ENCODE data around the gene SCN3B. TPM values are rescaled to one million over a fixed set of nuclear protein-coding genes. Genes with fewer than 3 reads are reported as not detected.
A peak's percentile ranks its signal among the peaks of the same experiment; 100 is the strongest.

SCN3B gene
- total RNA-seq, 2 donors from 2014 or later: 0.05 TPM; not detected in 1

DNA sequence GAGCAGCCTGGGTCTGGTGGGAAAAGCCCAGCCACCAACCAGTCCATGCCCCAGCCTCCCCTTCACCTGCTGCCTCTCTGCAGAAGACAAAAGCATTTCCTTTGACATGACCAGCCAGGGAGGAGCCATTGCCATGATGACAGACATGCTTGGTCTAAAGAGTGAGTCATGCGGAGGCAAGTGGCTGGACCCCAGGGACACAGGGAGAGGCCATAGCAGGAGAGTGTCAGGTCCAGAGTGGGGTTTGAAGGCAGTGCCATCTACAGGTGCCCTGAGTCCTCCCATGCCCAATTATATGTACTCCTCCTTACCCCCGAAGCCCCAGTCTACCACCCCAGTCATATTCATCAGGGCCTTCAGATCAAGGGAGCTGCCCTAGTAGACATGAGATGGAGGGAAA is 67.4 kb downstream of the SCN3B start:
- ATAC-seq (replicated peaks in 1 of 2) (no peak), DNase-seq (no peak)
- no peak overlapping the region for H3K27ac Mint-ChIP-seq
- H3K36me3 Mint-ChIP-seq (ENCODE audit: insufficient read depth in 2 of 2): peaks cover 2 to 4% of the 10 kb centered on the region in 2 donors
- no peaks in the 10 kb centered on the region for H3K9me3 Mint-ChIP-seq
- no peaks in the 10 kb centered on the region for H3K27me3 Mint-ChIP-seq (ENCODE audit: low read depth)
- H3K4me1 Mint-ChIP-seq (ENCODE audit: low read depth): no peaks in the 10 kb centered on the region
- H3K4me3 Mint-ChIP-seq: no peak overlapping the region

DNA sequence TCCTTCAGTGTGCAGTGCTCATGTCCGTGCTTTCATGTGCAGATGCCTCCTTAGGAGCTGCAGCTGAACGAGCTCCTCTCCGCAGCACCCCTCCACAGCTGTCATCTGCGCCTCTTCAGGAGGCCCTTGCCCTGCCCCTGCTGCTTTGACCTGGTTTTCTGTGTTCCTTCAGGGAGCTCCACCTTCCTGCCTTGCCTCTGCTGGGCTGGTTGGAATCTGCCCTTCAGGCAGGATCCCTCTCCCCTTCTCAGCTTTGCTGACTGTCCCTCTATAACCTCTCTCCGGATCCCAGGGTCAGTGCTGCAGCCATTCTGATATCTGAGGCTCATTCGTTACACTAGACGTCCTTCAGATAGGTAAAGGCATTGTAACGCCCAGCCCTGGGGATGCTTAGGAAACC is 67.9 kb downstream of the SCN3B start:
- no peak for DNase-seq
- Mint-ChIP-seq H3K4me3 (no peak overlapping the region), H3K27me3 (ENCODE audit: low read depth) (no peaks in the 10 kb centered on the region), H3K27ac (no peak overlapping the region), H3K9me3 (no peaks in the 10 kb centered on the region), H3K36me3 (ENCODE audit: insufficient read depth in 2 of 2) (peaks cover 4% of the 10 kb centered on the region in 2 donors), H3K4me1 (ENCODE audit: low read depth) (no peaks in the 10 kb centered on the region)
- ATAC-seq (replicated peaks in 1 of 2): no peak

DNA sequence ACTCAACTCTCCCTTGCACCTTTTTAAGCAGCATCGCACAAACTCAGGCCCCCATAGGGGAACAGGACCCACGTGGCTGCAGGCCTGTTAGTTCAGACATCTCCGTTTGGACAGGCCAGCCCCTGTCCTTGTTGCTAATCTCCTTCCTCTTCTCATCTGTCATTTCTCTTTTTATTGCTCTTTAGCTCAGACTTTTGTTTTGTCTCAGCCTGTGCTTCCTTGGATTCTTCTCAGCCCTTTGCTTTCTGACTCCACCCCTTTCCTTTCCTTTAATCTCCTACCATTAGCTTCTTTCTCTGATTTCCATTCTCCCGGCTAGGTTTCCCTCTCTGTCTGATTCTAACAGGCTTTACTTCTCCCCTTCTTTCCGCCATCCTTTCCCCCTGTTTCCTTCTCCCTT is 68.7 kb downstream of the SCN3B start:
- Mint-ChIP-seq H3K27ac (no peak overlapping the region), H3K36me3 (ENCODE audit: insufficient read depth in 2 of 2) (peaks cover 4 to 5% of the 10 kb centered on the region in 2 donors), H3K9me3 (no peaks in the 10 kb centered on the region), H3K27me3 (ENCODE audit: low read depth) (no peaks in the 10 kb centered on the region), H3K4me3 (no peak overlapping the region), H3K4me1 (ENCODE audit: low read depth) (peaks cover 4% of the 10 kb centered on the region)
- ATAC-seq (replicated peaks in 1 of 2): no peak
- DNase-seq: no peak

- ATAC-seq (replicated peaks in 1 of 2) (no peak), DNase-seq (no peak)
- Mint-ChIP-seq H3K27ac (no peak overlapping the region), H3K4me1 (ENCODE audit: low read depth) (peaks cover 9% of the 10 kb centered on the region), H3K4me3 (no peak overlapping the region), H3K36me3 (ENCODE audit: insufficient read depth in 2 of 2) (peaks cover 4 to 5% of the 10 kb centered on the region in 2 donors), H3K27me3 (ENCODE audit: low read depth) (no peaks in the 10 kb centered on the region), H3K9me3 (no peaks in the 10 kb centered on the region)
Measured at GRCh38 chr11:123585206-123585605, 69.2 kb downstream of the SCN3B start.

GRCh38 chr11:123584737-123585136 is 69.7 kb downstream of the SCN3B start:
- no peak overlapping the region for H3K4me3 Mint-ChIP-seq
- peaks cover 9% of the 10 kb centered on the region for H3K4me1 Mint-ChIP-seq (ENCODE audit: low read depth)
- no peak overlapping the region for H3K27ac Mint-ChIP-seq
- H3K9me3 Mint-ChIP-seq: no peaks in the 10 kb centered on the region
- H3K27me3 Mint-ChIP-seq (ENCODE audit: low read depth): no peaks in the 10 kb centered on the region
- no peak for ATAC-seq (replicated peaks in 1 of 2)
- peaks cover 4 to 5% of the 10 kb centered on the region in 2 donors for H3K36me3 Mint-ChIP-seq (ENCODE audit: insufficient read depth in 2 of 2)
- no peak for DNase-seq

- no peak for DNase-seq
- peaks cover 4 to 5% of the 10 kb centered on the region in 2 donors for H3K36me3 Mint-ChIP-seq (ENCODE audit: insufficient read depth in 2 of 2)
- no peak for ATAC-seq (replicated peaks in 1 of 2)
- H3K27me3 Mint-ChIP-seq (ENCODE audit: low read depth): no peaks in the 10 kb centered on the region
- H3K4me3 Mint-ChIP-seq: no peak overlapping the region
- no peaks in the 10 kb centered on the region for H3K9me3 Mint-ChIP-seq
- H3K4me1 Mint-ChIP-seq (ENCODE audit: low read depth): peaks cover 9% of the 10 kb centered on the region
- no peak overlapping the region for H3K27ac Mint-ChIP-seq
Measured at GRCh38 chr11:123584186-123584585, 70.2 kb downstream of the SCN3B start.

GRCh38 chr11:123582992-123583504 is 71.4 kb downstream of the SCN3B start:
- DNase-seq: no peak
- Mint-ChIP-seq H3K27ac (no peak overlapping the region), H3K9me3 (no peaks in the 10 kb centered on the region), H3K27me3 (ENCODE audit: low read depth) (no peaks in the 10 kb centered on the region), H3K36me3 (ENCODE audit: insufficient read depth in 2 of 2) (peaks cover 4 to 5% of the 10 kb centered on the region in 2 donors), H3K4me1 (ENCODE audit: low read depth) (peaks cover 9% of the 10 kb centered on the region), H3K4me3 (no peak overlapping the region)
- no peak for ATAC-seq (replicated peaks in 1 of 2)

GRCh38 chr11:123581651-123582399 is 72.6 kb downstream of the SCN3B start:
- no peak for ATAC-seq (replicated peaks in 1 of 2)
- no peak overlapping the region for H3K27ac Mint-ChIP-seq

GRCh38 chr11:123580557-123581275 is 73.7 kb downstream of the SCN3B start:
- ATAC-seq (replicated peaks in 1 of 2): peak; percentile 78 to 80
- peaks cover 7% of the 10 kb centered on the region for H3K27me3 Mint-ChIP-seq (ENCODE audit: low read depth)
- H3K9me3 Mint-ChIP-seq: no peaks in the 10 kb centered on the region
- H3K4me1 Mint-ChIP-seq (ENCODE audit: low read depth): peaks cover 21% of the 10 kb centered on the region
- H3K4me3 Mint-ChIP-seq: peak overlapping the region in 1 of 2 donors; percentile 4
- DNase-seq: peak; percentile 76
- H3K36me3 Mint-ChIP-seq (ENCODE audit: insufficient read depth in 2 of 2): peaks cover 3 to 4% of the 10 kb centered on the region in 2 donors
- H3K27ac Mint-ChIP-seq: peak overlapping the region; percentile 24

More at GRCh38 chr11:123581651-123582399, 72.6 kb downstream of the SCN3B start:
- Mint-ChIP-seq H3K4me3 (no peak overlapping the region), H3K4me1 (ENCODE audit: low read depth) (peaks cover 12% of the 10 kb centered on the region), H3K9me3 (no peaks in the 10 kb centered on the region), H3K36me3 (ENCODE audit: insufficient read depth in 2 of 2) (peaks cover 4 to 5% of the 10 kb centered on the region in 2 donors), H3K27me3 (ENCODE audit: low read depth) (no peaks in the 10 kb centered on the region)
- no peak for DNase-seq

GRCh38 chr11:123580137-123580536 is 74.3 kb downstream of the SCN3B start:
- Mint-ChIP-seq H3K4me3 (no peak overlapping the region), H3K27ac (no peak overlapping the region)
- ATAC-seq (replicated peaks in 1 of 2): peak; percentile 7 to 20

GRCh38 chr11:123579482-123579812 is 75.0 kb downstream of the SCN3B start:
- peaks cover 7% of the 10 kb centered on the region for H3K27me3 Mint-ChIP-seq (ENCODE audit: low read depth)
- peaks cover 21% of the 10 kb centered on the region for H3K4me1 Mint-ChIP-seq (ENCODE audit: low read depth)
- DNase-seq (no peak), ATAC-seq (replicated peaks in 1 of 2) (no peak)
- no peak overlapping the region for H3K27ac Mint-ChIP-seq
- no peaks in the 10 kb centered on the region for H3K9me3 Mint-ChIP-seq
- H3K36me3 Mint-ChIP-seq (ENCODE audit: insufficient read depth in 2 of 2): peaks cover 3 to 4% of the 10 kb centered on the region in 2 donors
- no peak overlapping the region for H3K4me3 Mint-ChIP-seq

More at GRCh38 chr11:123580137-123580536, 74.3 kb downstream of the SCN3B start:
- H3K27me3 Mint-ChIP-seq (ENCODE audit: low read depth): peaks cover 7% of the 10 kb centered on the region
- H3K36me3 Mint-ChIP-seq (ENCODE audit: insufficient read depth in 2 of 2): peaks cover 3 to 4% of the 10 kb centered on the region in 2 donors
- H3K4me1 Mint-ChIP-seq (ENCODE audit: low read depth): peaks cover 21% of the 10 kb centered on the region
- DNase-seq: no peak
- H3K9me3 Mint-ChIP-seq: no peaks in the 10 kb centered on the region

All from activated T-cell treated with anti-CD3 and anti-CD28 coated beads, Interleukin-2, amount 50 U/mL, for 72 hours (primary cell).